GM18508 (cell line): ENCODE measurements around the gene SNX8.
A peak's percentile ranks its signal among the peaks of the same experiment; 100 is the strongest.
"Not testable (repeated sequence)": the region's sequence is repeated elsewhere in the genome, so short reads cannot be mapped to it uniquely, and the experiment has no call there.

ENCODE experiments used
- ATAC-seq: cut with Tn5 transposase; IDR thresholded peaks from one replicate; pipeline ENCODE4 v1.9.1; 2021; ENCODE audit warnings: moderate number of reproducible peaks; ENCODE audit not compliant: insufficient read depth, unreplicated experiment

Gene SNX8

GRCh38 chr7:2314209-2314955, at the start of gene SNX8:
SNX8 (minus strand) TSS chr7:2314441; CDS start chr7:2314421, 20 bp downstream.
- ATAC-seq = peak; percentile 43

- no peak for ATAC-seq
Measured at GRCh38 chr7:2362385-2363088, 48.3 kb upstream of the SNX8 start.

- ATAC-seq = no peak
Measured at GRCh38 chr7:2360796-2361195, 46.6 kb upstream of the SNX8 start.

GRCh38 chr7:2359610-2360009, 45.4 kb upstream of the SNX8 start:
- ATAC-seq = no peak

GRCh38 chr7:2358968-2359527, 44.8 kb upstream of the SNX8 start:
- no peak for ATAC-seq

GRCh38 chr7:2357571-2357970, 43.3 kb upstream of the SNX8 start:
- ATAC-seq = no peak

- ATAC-seq = no peak
Measured at GRCh38 chr7:2357165-2357564, 42.9 kb upstream of the SNX8 start.

GRCh38 chr7:2355705-2356008, 41.4 kb upstream of the SNX8 start:
- ATAC-seq = no peak

- ATAC-seq = no peak
Measured at GRCh38 chr7:2354939-2355704, 40.9 kb upstream of the SNX8 start.

- peak; percentile 43 for ATAC-seq
Measured at GRCh38 chr7:2354186-2354938, 40.1 kb upstream of the SNX8 start, which contains the start of gene EIF3B. EIF3B (plus strand) TSS chr7:2354827; CDS start chr7:2354922, 95 bp downstream.

GRCh38 chr7:2353936-2354185, 39.6 kb upstream of the SNX8 start:
- ATAC-seq = peak; percentile 26

- ATAC-seq = no peak
Measured at GRCh38 chr7:2353113-2353935, 39.1 kb upstream of the SNX8 start.

- no peak for ATAC-seq
Measured at GRCh38 chr7:2350861-2351260, 36.6 kb upstream of the SNX8 start.

GRCh38 chr7:2350055-2350454, 35.8 kb upstream of the SNX8 start:
- no peak for ATAC-seq

- ATAC-seq = not testable (repeated sequence)
Measured at GRCh38 chr7:2347351-2348063, 33.3 kb upstream of the SNX8 start.

- ATAC-seq = no peak
Measured at GRCh38 chr7:2336626-2337299, 22.5 kb upstream of the SNX8 start.

- not testable (repeated sequence) for ATAC-seq
Measured at GRCh38 chr7:2332606-2333231, 18.5 kb upstream of the SNX8 start.

GRCh38 chr7:2331707-2332106, 17.5 kb upstream of the SNX8 start:
- ATAC-seq = no peak
